ENCODE data around the gene GRHL3. TPM values are rescaled to one million over a fixed set of nuclear protein-coding genes. Genes with fewer than 3 reads are reported as not detected.
"Not testable (repeated sequence)": the region's sequence is repeated elsewhere in the genome, so short reads cannot be mapped to it uniquely, and the experiment has no call there.

GRHL3 gene
- polyA plus RNA-seq, 1 experiment, result 0.04 TPM

- ChIA-PET CTCF (no interaction called here), POLR2A (interaction anchor here (2.4 kb wide), 1 partner anchor 11 kb away, joined by 8 read pairs; no protein-coding TSS in a partner anchor)
- DNase-seq (ENCODE audit: low read depth, low spot score), result no peak
- no peak for TF ChIP-seq CTCF (IDR thresholded peaks at IDR 0.05; ENCODE audit: low read depth, low read length)
- Histone ChIP-seq H3K4me3 (ENCODE audit: low read depth, low read length) (no peak overlapping the region), H3K27ac (ENCODE audit: low read depth, low read length) (no peak overlapping the region), H3K27me3 (ENCODE audit: control insufficient read depth, insufficient read depth, low read length) (peaks cover 8% of the 10 kb centered on the region), H3K9me3 (ENCODE audit: control insufficient read depth, insufficient read depth, low read length) (no peaks in the 10 kb centered on the region)
These were observed 35.6 kb upstream of the GRHL3 start for GRCh38 chr1:24283326-24284155.

DNA sequence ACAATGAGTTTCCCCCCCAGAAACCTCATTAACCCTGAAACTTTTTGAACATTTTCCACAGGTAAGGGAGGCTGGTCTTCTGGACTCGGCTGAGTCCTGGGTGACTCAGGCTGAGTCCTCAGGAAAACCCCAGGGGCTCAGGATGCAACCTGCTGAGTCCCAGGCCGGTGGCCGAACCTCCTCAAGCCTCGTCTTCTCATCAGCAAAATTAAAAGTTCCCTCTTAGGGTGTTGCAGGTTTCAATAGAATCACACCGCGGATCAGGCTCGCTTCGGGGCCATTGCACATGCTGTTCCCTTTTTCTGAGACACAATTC lies 35.0 kb upstream of the GRHL3 start:
- CTCF ChIA-PET, result no interaction called here
- POLR2A ChIA-PET, result interaction anchor here (0.6 to 2.4 kb wide), 2 partner anchors 10 to 41 kb away, joined by 3 to 8 read pairs; no protein-coding TSS in a partner anchor
- TF ChIP-seq CTCF (IDR thresholded peaks at IDR 0.05; ENCODE audit: low read depth, low read length), result no peak
- DNase-seq (ENCODE audit: low read depth, low spot score), result no peak
- Histone ChIP-seq H3K27me3 (ENCODE audit: control insufficient read depth, insufficient read depth, low read length) (peaks cover 3% of the 10 kb centered on the region), H3K9me3 (ENCODE audit: control insufficient read depth, insufficient read depth, low read length) (no peaks in the 10 kb centered on the region), H3K4me3 (ENCODE audit: low read depth, low read length) (no peak overlapping the region), H3K27ac (ENCODE audit: low read depth, low read length) (no peak overlapping the region)

DNA sequence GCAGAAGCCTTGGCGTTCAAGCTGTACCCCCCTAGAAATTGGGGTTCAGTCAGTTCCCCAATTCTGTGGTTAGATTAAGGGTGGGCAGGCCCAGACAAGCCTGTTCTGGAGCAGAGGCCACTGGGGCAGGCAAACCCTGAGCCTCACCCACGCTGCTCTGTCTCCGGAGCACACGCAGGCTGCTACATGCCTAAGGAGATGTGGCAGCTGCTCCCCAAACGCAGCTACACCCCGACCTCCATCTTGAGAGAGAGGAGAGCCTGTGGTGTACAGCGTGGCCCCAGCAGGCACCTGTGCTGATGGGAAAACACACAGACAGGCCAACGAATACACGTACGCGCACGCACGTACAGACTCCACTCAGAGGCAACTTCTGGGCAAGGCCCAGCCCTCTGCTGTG lies 33.9 kb upstream of the GRHL3 start:
- POLR2A ChIA-PET, result interaction anchor here (2.4 kb wide), 1 partner anchor 9 kb away, joined by 8 read pairs; no protein-coding TSS in a partner anchor
- no peak for DNase-seq (ENCODE audit: low read depth, low spot score)
- no peaks in the 10 kb centered on the region for H3K9me3 ChIP-seq (ENCODE audit: control insufficient read depth, insufficient read depth, low read length)
- CTCF ChIA-PET, result no interaction called here
- no peak overlapping the region for H3K27ac ChIP-seq (ENCODE audit: low read depth, low read length)
- no peak for TF ChIP-seq CTCF (IDR thresholded peaks at IDR 0.05; ENCODE audit: low read depth, low read length)
- H3K4me3 ChIP-seq (ENCODE audit: low read depth, low read length), result no peak overlapping the region
- H3K27me3 ChIP-seq (ENCODE audit: control insufficient read depth, insufficient read depth, low read length), result peaks cover 3% of the 10 kb centered on the region

DNA sequence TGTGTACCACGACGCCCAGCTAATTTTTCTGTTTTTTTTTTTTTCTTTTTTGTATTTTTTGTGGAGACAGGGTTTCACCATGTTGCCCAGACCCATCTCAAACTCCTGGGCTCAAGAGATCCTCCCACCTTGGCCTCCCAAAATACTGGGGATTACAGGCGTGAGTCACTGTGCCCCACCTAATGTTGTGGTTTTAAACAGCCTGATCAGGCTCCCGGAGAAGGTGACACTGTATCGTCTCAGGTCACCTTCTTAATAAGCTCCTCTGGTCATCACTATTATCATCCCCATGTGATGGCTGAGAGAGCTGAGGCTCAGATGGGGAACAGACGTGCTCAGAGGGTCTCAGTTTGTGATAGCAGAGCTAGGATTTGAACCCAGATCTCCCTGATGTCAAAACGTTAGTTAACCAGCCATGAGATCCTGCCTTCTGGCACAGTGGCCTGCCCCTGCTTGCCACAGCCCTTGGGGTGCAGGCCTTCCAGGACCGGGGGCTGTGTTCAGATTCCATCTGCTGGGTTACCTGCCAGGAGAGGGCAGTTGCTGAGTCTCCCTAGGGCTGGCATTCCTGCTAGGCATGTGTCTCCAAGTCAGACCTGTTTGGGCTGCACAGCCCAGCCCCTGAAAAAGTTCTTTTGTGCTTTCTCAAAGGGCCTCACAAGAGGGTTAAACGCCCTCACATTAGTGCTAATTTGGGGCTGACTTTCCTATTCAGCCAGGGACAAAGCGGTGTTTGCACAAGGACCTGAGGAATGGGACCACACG lies 32.7 kb upstream of the GRHL3 start:
- DNase-seq (ENCODE audit: low read depth, low spot score), result no peak
- H3K9me3 ChIP-seq (ENCODE audit: control insufficient read depth, insufficient read depth, low read length), result no peaks in the 10 kb centered on the region
- POLR2A ChIA-PET, result no interaction called here
- H3K27ac ChIP-seq (ENCODE audit: low read depth, low read length), result no peak overlapping the region
- no peak overlapping the region for H3K4me3 ChIP-seq (ENCODE audit: low read depth, low read length)
- CTCF ChIA-PET, result no interaction called here
- H3K27me3 ChIP-seq (ENCODE audit: control insufficient read depth, insufficient read depth, low read length), result peaks cover 7% of the 10 kb centered on the region
- no peak for TF ChIP-seq CTCF (IDR thresholded peaks at IDR 0.05; ENCODE audit: low read depth, low read length)

DNA sequence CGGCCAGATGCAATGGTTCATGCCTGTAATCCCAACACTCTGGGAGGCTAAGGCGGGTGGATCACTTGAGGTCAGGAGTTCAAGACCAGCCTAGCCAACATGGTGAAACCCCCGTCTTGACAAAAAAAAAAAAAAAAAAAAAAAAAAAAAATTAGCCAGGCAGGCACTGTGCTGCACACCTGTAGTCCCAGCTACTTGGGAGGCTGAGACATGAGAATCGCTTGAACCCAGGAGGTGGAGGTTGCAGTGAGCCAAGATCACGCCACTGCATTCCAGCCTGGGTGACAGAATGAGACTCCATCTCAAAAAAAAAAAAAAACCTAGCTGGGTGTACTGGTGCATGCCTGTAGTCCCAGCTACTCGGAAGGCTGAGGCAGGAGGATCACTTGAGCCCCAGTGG lies 31.4 kb upstream of the GRHL3 start:
- H3K27ac ChIP-seq (ENCODE audit: low read depth, low read length); H3K9me3 ChIP-seq (ENCODE audit: control insufficient read depth, insufficient read depth, low read length); POLR2A ChIA-PET; DNase-seq (ENCODE audit: low read depth, low spot score); H3K27me3 ChIP-seq (ENCODE audit: control insufficient read depth, insufficient read depth, low read length); CTCF ChIA-PET; H3K4me3 ChIP-seq (ENCODE audit: low read depth, low read length): not testable (repeated sequence)
